Kidney (tissue), 14 donors: ENCODE data around the gene ZNF467. TPM values are rescaled to one million over a fixed set of nuclear protein-coding genes. Genes with fewer than 3 reads are reported as not detected.
A peak's percentile ranks its signal among the peaks of the same experiment; 100 is the strongest.

Source experiments
- DNase-seq, 5 donors: peaks; one replicate each; pipeline ENCODE4 v3.0.0-alpha.2; 2013 to 2020
- FAIRE-seq: peaks from 2 replicates; lab custom pipeline; 2012; peaks lifted over from hg19 to GRCh38; lab: Jason Lieb, UNC
- H3K27ac ChIP-seq, 2 donors: one replicate each; pipeline ENCODE4 v1.7.0; 2013; ENCODE audit warnings: low read depth in 2 of 2, low read length in 2 of 2, inconsistent platforms in 1 of 2
- H3K27me3 ChIP-seq: one replicate; pipeline ENCODE4 v1.7.1; 2013; ENCODE audit warnings: low read length, inconsistent platforms; ENCODE audit not compliant: control insufficient read depth, insufficient read depth
- H3K36me3 ChIP-seq, 3 donors: one replicate each; pipeline versions ENCODE4 v1.7.0 to v1.7.1; 2013; ENCODE audit warnings: low read length in 3 of 3, control low read depth in 1 of 3, inconsistent platforms in 1 of 3; ENCODE audit not compliant: insufficient read depth in 3 of 3, control insufficient read depth in 2 of 3
- H3K4me1 ChIP-seq, 3 donors: one replicate each; pipeline versions ENCODE4 v1.7.0 to v1.7.1; 2013; ENCODE audit warnings: low read length in 3 of 3, inconsistent platforms in 1 of 3, low read depth in 1 of 3; ENCODE audit not compliant: control insufficient read depth in 2 of 3, insufficient read depth in 2 of 3
- H3K4me3 ChIP-seq, 3 donors: one replicate each; pipeline versions ENCODE4 v1.7.0 to v1.8.1; 2013; ENCODE audit warnings: low read length in 3 of 3, control low read depth in 1 of 3, inconsistent platforms in 1 of 3
- H3K9ac ChIP-seq, 3 donors: one replicate each; pipeline versions ENCODE4 v1.7.0 to v1.7.1; 2013; ENCODE audit warnings: low read length in 3 of 3, control low read depth in 1 of 3, inconsistent platforms in 1 of 3
- H3K9me3 ChIP-seq, 3 donors: one replicate each; pipeline versions ENCODE4 v1.7.0 to v1.7.1; 2013; ENCODE audit warnings: low read length in 3 of 3, control low read depth in 1 of 3, inconsistent platforms in 1 of 3; ENCODE audit not compliant: control insufficient read depth in 2 of 3, insufficient read depth in 1 of 3
- intact Hi-C: fragments of 100-400 bp; cut with DNase I; formaldehyde crosslinking; loops from one replicate; pipeline ENCODE4 v1.11.1; 2022
- polyA plus RNA-seq: library from polyadenylated mRNA; stranded (reverse); fragments of 350-450 nt; fragmentation: Illumina TruSeq; extraction: RNeasy Lipid Tissue Mini Kit (QIAGEN cat#74804); gene quantifications from one replicate; pipeline ENCODE4 v1.2.3, GENCODE V29; 2014; ENCODE audit warnings: low read depth, low replicate concordance; ENCODE audit not compliant: insufficient read depth
- total RNA-seq: library from RNA; stranded (reverse); fragmentation: NEBNext Ultra II Directional; extraction: Animal tissue kit (Norgen Biotek cat#: 25700); gene quantifications from one replicate; pipeline ENCODE4 v1.2.1, GENCODE V29; 2021
- TF ChIP-seq, protein P1 (sequence below): IDR thresholded peaks from 3 replicates; pipeline ENCODE4 v1.5.1; 2012; ENCODE audit warnings: mild to moderate bottlenecking, moderate library complexity, borderline replicate concordance; ENCODE audit not compliant: insufficient read depth; ENCODE audit errors: extremely low read depth
- donor health status: control.
- donor health status: control.
- donor health status: control.
- donor health status: control.
- donor health status: control.
- donor health status: DM: yes; HTN: yes; CAD: no.
- donor health status: Normal renal cell carcinoma (clear cell type).

Gene ZNF467
- total and polyA plus RNA-seq, 2 donors from 2014 or later = 15.0 to 24.5 TPM

DNA sequence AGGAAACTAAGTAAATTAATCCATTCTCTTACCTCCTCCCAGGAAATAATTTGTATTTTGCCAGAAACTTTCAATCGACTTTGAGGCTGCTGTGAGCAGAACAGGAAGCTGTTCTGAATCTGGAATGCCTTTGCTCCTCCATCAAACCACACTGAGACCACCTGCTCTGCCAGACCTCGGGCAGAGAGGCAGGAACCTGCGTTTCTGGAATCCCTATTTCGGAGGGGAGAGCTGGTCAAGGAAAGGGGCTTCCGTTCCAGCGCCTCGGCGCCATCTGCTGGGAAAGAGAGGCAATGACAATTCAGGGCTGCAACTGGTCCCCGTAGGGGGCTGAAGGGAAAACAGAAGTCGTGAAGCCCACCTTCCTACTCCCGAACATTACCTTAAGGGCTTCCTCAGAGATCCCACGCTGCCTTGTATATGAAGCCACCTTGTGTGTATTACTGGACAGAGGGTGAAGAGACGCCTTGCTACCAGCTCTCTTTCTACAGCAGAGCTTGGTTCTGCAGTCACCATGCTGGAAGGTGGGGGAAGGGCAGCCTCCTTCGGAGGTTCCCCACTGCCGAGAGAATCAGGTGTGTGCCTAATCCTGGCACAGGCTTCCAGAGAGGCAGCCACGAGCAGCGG, 31.2 kb downstream of the ZNF467 start:
- Histone ChIP-seq H3K4me1 (peaks cover 0 to 3% (median 0%) of the 10 kb centered on the region in 3 donors), H3K36me3 (no peaks in the 10 kb centered on the region), H3K27me3 (no peaks in the 10 kb centered on the region), H3K4me3 (peak overlapping the region; percentile 20 to 67 (median 35)), H3K9me3 (no peaks in the 10 kb centered on the region), H3K9ac (peak overlapping the region in 2 of 3 donors; percentile 31 to 59), H3K27ac (no peak overlapping the region)
- peak; percentile 81 to 90 (median 87) for DNase-seq
- FAIRE-seq = no peak
- intact Hi-C loops = no loop called here
- TF ChIP-seq, protein P1, sequence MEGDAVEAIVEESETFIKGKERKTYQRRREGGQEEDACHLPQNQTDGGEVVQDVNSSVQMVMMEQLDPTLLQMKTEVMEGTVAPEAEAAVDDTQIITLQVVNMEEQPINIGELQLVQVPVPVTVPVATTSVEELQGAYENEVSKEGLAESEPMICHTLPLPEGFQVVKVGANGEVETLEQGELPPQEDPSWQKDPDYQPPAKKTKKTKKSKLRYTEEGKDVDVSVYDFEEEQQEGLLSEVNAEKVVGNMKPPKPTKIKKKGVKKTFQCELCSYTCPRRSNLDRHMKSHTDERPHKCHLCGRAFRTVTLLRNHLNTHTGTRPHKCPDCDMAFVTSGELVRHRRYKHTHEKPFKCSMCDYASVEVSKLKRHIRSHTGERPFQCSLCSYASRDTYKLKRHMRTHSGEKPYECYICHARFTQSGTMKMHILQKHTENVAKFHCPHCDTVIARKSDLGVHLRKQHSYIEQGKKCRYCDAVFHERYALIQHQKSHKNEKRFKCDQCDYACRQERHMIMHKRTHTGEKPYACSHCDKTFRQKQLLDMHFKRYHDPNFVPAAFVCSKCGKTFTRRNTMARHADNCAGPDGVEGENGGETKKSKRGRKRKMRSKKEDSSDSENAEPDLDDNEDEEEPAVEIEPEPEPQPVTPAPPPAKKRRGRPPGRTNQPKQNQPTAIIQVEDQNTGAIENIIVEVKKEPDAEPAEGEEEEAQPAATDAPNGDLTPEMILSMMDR = peak; percentile 81

DNA sequence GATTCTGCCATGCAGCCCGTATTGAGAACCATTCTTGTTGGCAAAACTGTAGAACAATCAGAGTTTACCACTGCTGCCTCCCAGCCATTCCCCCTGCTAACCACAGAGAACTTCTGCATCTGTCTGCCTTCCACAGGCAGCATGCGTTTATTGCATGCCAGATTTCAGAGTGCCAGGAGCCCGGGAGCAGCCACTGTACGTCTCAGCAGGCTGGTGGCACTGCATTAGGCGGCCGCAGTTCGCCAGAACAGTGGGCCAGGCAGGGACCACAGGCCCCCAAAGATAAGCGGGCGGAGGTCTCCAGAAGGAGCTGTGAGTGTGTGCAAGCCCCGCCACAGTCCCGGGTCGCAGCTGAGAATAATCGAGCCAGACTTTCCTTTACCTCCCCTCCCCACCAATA, 31.8 kb downstream of the ZNF467 start:
- Histone ChIP-seq H3K9me3 (no peaks in the 10 kb centered on the region), H3K27me3 (no peaks in the 10 kb centered on the region), H3K4me1 (peaks cover 0 to 3% (median 0%) of the 10 kb centered on the region in 3 donors), H3K27ac (no peak overlapping the region), H3K36me3 (no peaks in the 10 kb centered on the region), H3K4me3 (peak overlapping the region in 1 of 3 donors; percentile 67), H3K9ac (peak overlapping the region in 1 of 3 donors; percentile 59)
- TF ChIP-seq, protein P1 = no peak
- DNase-seq (peak in 1 of 5 donors; percentile 14), FAIRE-seq (no peak)
- intact Hi-C loops = no loop called here

DNA sequence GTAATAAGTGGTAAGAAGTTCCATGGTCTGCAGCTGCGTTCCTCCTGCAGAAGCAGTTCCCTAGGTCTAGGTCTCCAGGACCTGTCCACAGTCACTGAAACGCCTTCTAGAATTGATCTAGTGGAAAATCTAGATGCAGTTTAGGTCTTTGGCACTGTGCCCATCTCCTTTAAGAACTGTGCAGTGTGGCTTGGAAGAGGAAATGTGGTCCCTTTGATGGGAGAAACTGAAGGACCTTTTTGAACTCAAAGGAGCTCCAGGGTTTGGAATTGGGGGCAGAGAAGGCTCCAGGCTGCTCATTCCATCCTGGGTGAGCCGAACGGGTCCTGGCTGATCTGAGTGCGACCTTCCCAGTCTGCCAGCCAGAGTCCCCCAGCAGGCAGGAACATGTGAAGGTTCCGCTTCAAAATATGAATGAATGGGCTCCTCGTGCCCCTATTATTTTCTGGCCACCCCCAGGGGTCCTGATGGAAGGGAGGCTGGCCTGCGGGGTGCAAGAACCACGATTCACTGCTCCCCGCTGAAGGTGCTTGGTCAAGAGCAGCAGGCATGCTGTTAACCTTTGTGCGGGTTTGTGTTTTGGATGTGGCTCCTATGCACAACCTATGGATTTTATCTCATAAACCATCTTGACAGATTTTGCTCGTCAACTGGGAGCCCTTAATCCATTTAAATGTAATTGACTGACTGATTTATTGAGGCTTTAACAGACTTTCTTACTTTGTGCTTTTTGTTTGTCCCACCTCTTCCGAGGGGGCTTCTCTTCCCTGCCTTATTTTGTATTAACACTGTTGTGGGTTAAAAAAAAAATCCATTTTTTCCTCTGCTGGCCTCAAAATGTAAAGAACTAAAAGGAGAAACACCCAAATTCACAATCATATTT, 36.7 kb downstream of the ZNF467 start:
- TF ChIP-seq, protein P1 = no peak
- Histone ChIP-seq H3K9ac (no peak overlapping the region), H3K27ac (no peak overlapping the region), H3K27me3 (no peaks in the 10 kb centered on the region), H3K4me3 (no peak overlapping the region), H3K36me3 (peaks cover 0 to 6% (median 0%) of the 10 kb centered on the region in 3 donors), H3K9me3 (no peaks in the 10 kb centered on the region), H3K4me1 (peaks cover 0 to 7% (median 0%) of the 10 kb centered on the region in 3 donors)
- peak in 1 of 5 donors; percentile 28 for DNase-seq
- intact Hi-C loops = no loop called here
- no peak for FAIRE-seq
